ENCODE results near the gene PLCD3. TPM values are rescaled to one million over a fixed set of nuclear protein-coding genes. Genes with fewer than 3 reads are reported as not detected.

The PLCD3 gene
- total and polyA plus RNA-seq, 2 of the 13 experiments (the other 11 are each of a cell fraction or from before 2014, with no cell fraction given), result 11.3 to 39.1 TPM

DNA sequence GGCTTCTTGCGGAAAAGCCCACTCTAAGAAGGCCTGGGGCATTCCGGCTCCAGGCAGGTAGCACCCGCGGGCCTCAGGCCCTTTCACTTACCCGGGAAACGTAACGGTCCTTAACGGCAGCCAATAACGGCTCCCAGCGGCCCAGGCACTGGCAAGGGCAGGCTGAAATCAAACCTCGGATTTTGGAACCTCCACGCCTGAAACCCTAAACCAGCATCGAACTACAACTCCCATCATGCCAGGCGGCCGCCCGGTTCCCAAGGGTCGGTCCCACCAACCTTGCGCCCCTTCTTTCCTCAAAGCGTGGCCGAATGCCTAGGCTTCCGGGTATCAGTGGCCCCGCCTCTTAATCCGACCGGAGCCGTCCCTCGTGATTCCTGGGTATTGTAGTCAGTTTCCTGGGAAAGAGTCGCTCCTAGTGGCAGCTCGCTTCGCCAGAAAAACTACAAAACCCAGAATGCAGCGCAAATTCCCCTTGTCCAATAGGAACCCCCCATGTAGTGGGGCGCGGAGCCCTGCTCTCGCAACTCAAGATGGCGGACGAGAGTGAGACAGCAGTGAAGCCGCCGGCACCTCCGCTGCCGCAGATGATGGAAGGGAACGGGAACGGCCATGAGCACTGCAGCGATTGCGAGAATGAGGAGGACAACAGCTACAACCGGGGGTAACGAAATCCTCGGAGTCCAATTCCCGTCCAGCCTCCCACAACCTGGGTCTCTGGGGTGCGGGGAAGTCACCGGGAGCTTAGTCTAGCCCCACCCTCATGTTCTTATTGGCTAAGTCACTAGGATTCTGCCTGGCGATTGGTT lies 71.3 kb downstream of the PLCD3 start, which contains the start of gene NMT1 (continued):
- TF ChIP-seq, protein P1, sequence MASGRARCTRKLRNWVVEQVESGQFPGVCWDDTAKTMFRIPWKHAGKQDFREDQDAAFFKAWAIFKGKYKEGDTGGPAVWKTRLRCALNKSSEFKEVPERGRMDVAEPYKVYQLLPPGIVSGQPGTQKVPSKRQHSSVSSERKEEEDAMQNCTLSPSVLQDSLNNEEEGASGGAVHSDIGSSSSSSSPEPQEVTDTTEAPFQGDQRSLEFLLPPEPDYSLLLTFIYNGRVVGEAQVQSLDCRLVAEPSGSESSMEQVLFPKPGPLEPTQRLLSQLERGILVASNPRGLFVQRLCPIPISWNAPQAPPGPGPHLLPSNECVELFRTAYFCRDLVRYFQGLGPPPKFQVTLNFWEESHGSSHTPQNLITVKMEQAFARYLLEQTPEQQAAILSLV (CRISPR knock-in tag; IDR thresholded peaks at IDR 0.05; ENCODE audit: borderline replicate concordance), result peak; percentile 95
- TF ChIP-seq BHLHE40 (IDR thresholded peaks at IDR 0.05; ENCODE audit: low read length) (peak; percentile 11), NONO (IDR thresholded peaks at IDR 0.05) (no peak), NONO (CRISPR knock-in tag; conservative IDR thresholded peaks at IDR 0.05) (peak; percentile 87), ZNF788 (CRISPR knock-in tag; IDR thresholded peaks at IDR 0.05; ENCODE audit: borderline replicate concordance) (peak; percentile 79; the same call in 1 of the 2 replicates), ZNF563 (CRISPR knock-in tag; IDR thresholded peaks at IDR 0.05) (no peak; the same call in 1 of the 2 replicates), PAWR (CRISPR knock-in tag; IDR thresholded peaks at IDR 0.05; ENCODE audit: borderline replicate concordance) (0 out of 2 replicates have a peak, but pooled peaks have one; percentile 91), NR1H2 (CRISPR knock-in tag; IDR thresholded peaks at IDR 0.05; ENCODE audit: borderline replicate concordance, low read depth) (no peak), BRCA1 (CRISPR knock-in tag; IDR thresholded peaks at IDR 0.05) (no peak; the same call in 1 of the 2 replicates)
- TF ChIP-seq, protein P2, sequence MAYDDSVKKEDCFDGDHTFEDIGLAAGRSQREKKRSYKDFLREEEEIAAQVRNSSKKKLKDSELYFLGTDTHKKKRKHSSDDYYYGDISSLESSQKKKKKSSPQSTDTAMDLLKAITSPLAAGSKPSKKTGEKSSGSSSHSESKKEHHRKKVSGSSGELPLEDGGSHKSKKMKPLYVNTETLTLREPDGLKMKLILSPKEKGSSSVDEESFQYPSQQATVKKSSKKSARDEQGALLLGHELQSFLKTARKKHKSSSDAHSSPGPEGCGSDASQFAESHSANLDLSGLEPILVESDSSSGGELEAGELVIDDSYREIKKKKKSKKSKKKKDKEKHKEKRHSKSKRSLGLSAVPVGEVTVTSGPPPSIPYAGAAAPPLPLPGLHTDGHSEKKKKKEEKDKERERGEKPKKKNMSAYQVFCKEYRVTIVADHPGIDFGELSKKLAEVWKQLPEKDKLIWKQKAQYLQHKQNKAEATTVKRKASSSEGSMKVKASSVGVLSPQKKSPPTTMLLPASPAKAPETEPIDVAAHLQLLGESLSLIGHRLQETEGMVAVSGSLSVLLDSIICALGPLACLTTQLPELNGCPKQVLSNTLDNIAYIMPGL (CRISPR knock-in tag; IDR thresholded peaks at IDR 0.05; ENCODE audit: borderline replicate concordance in 1 of 2, low read depth in 1 of 2), result peak; percentile 89 to 90
- TF ChIP-seq, protein P3, sequence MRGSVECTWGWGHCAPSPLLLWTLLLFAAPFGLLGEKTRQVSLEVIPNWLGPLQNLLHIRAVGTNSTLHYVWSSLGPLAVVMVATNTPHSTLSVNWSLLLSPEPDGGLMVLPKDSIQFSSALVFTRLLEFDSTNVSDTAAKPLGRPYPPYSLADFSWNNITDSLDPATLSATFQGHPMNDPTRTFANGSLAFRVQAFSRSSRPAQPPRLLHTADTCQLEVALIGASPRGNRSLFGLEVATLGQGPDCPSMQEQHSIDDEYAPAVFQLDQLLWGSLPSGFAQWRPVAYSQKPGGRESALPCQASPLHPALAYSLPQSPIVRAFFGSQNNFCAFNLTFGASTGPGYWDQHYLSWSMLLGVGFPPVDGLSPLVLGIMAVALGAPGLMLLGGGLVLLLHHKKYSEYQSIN (CRISPR knock-in tag; IDR thresholded peaks at IDR 0.05; ENCODE audit: borderline replicate concordance), result no peak
- TF ChIP-seq, protein P4, sequence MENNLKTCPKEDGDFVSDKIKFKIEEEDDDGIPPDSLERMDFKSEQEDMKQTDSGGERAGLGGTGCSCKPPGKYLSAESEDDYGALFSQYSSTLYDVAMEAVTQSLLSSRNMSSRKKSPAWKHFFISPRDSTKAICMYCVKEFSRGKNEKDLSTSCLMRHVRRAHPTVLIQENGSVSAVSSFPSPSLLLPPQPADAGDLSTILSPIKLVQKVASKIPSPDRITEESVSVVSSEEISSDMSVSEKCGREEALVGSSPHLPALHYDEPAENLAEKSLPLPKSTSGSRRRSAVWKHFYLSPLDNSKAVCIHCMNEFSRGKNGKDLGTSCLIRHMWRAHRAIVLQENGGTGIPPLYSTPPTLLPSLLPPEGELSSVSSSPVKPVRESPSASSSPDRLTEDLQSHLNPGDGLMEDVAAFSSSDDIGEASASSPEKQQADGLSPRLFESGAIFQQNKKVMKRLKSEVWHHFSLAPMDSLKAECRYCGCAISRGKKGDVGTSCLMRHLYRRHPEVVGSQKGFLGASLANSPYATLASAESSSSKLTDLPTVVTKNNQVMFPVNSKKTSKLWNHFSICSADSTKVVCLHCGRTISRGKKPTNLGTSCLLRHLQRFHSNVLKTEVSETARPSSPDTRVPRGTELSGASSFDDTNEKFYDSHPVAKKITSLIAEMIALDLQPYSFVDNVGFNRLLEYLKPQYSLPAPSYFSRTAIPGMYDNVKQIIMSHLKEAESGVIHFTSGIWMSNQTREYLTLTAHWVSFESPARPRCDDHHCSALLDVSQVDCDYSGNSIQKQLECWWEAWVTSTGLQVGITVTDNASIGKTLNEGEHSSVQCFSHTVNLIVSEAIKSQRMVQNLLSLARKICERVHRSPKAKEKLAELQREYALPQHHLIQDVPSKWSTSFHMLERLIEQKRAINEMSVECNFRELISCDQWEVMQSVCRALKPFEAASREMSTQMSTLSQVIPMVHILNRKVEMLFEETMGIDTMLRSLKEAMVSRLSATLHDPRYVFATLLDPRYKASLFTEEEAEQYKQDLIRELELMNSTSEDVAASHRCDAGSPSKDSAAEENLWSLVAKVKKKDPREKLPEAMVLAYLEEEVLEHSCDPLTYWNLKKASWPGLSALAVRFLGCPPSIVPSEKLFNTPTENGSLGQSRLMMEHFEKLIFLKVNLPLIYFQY (CRISPR knock-in tag; IDR thresholded peaks at IDR 0.05; ENCODE audit: borderline replicate concordance), result peak; percentile 59
- TF ChIP-seq, protein P5, sequence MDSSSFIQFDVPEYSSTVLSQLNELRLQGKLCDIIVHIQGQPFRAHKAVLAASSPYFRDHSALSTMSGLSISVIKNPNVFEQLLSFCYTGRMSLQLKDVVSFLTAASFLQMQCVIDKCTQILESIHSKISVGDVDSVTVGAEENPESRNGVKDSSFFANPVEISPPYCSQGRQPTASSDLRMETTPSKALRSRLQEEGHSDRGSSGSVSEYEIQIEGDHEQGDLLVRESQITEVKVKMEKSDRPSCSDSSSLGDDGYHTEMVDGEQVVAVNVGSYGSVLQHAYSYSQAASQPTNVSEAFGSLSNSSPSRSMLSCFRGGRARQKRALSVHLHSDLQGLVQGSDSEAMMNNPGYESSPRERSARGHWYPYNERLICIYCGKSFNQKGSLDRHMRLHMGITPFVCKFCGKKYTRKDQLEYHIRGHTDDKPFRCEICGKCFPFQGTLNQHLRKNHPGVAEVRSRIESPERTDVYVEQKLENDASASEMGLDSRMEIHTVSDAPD (CRISPR knock-in tag; IDR thresholded peaks at IDR 0.05), result no peak
